Measurements from ENCODE around the gene PITPNM2.
A peak's percentile ranks its signal among the peaks of the same experiment; 100 is the strongest.

PITPNM2 gene

DNA sequence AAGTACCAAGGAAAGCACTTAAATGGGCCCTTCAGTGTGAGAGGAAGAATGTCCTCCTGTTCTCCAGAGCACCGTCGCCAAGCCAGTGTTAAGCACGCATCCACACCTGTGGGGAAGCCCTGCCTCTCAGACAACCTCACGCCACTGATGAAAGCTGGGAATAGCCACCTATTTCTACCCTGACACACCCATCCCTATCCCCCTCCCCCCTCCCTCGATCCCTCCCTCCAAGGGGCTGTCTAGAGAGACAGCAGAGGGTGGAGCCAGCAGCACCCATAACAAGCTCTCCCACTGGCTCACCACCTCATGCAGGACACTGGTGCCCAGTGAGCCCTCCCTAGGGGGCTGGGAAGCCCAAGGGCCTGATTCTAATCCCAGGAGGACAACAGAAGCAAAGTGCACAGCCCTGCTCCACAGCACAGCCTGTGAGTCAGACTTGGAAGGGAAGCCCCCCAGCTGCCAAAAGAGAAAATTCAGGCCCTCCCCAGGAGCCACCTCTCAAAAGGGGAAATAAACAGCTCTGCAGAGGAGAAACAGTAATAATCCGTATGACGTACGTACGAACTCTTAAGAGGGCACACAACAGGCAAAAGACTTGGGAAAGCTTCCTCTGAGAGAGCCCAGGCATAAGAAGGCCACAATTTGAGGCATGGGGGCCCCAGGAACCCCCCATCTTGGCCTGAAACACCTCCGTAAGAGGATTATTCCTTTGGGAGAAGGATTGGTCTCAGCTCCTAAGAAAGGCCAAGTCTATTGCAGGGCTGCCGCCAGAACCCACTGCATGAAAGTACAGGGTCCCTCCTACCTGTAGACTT, 7.8 kb downstream of the PITPNM2 start:
- TF ChIP-seq, protein P1, sequence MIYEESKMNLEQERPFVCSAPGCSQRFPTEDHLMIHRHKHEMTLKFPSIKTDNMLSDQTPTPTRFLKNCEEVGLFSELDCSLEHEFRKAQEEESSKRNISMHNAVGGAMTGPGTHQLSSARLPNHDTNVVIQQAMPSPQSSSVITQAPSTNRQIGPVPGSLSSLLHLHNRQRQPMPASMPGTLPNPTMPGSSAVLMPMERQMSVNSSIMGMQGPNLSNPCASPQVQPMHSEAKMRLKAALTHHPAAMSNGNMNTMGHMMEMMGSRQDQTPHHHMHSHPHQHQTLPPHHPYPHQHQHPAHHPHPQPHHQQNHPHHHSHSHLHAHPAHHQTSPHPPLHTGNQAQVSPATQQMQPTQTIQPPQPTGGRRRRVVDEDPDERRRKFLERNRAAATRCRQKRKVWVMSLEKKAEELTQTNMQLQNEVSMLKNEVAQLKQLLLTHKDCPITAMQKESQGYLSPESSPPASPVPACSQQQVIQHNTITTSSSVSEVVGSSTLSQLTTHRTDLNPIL (CRISPR knock-in tag; IDR thresholded peaks at IDR 0.05; ENCODE audit: low read depth) = no peak
- TF ChIP-seq ESRRG (CRISPR knock-in tag; IDR thresholded peaks at IDR 0.05) (no peak), TOX (CRISPR knock-in tag; IDR thresholded peaks at IDR 0.05; ENCODE audit: borderline replicate concordance) (no peak)
- TF ChIP-seq, protein P2, sequence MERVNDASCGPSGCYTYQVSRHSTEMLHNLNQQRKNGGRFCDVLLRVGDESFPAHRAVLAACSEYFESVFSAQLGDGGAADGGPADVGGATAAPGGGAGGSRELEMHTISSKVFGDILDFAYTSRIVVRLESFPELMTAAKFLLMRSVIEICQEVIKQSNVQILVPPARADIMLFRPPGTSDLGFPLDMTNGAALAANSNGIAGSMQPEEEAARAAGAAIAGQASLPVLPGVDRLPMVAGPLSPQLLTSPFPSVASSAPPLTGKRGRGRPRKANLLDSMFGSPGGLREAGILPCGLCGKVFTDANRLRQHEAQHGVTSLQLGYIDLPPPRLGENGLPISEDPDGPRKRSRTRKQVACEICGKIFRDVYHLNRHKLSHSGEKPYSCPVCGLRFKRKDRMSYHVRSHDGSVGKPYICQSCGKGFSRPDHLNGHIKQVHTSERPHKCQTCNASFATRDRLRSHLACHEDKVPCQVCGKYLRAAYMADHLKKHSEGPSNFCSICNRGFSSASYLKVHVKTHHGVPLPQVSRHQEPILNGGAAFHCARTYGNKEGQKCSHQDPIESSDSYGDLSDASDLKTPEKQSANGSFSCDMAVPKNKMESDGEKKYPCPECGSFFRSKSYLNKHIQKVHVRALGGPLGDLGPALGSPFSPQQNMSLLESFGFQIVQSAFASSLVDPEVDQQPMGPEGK (CRISPR knock-in tag; IDR thresholded peaks at IDR 0.05; ENCODE audit: borderline replicate concordance) = peak; percentile 71; the same call in 1 of the 2 replicates
- no peak; the same call in 2 of the 3 replicates for ATAC-seq

DNA sequence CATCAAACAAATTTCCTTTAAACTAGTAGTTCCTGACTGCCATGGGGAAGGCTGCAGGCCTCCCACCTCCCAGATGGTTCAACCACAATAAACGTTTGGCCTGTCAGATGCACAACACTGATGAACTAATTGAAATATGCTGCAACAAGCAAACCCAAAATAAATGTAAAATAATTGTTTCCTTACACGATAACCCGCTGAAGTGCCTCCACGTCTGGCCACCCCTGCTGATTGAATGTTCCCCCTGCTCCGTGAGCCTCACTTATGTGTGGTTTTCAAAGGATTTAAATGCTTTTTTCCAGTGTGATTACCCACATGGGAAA, 8.4 kb downstream of the PITPNM2 start:
- TF ChIP-seq, protein P3, sequence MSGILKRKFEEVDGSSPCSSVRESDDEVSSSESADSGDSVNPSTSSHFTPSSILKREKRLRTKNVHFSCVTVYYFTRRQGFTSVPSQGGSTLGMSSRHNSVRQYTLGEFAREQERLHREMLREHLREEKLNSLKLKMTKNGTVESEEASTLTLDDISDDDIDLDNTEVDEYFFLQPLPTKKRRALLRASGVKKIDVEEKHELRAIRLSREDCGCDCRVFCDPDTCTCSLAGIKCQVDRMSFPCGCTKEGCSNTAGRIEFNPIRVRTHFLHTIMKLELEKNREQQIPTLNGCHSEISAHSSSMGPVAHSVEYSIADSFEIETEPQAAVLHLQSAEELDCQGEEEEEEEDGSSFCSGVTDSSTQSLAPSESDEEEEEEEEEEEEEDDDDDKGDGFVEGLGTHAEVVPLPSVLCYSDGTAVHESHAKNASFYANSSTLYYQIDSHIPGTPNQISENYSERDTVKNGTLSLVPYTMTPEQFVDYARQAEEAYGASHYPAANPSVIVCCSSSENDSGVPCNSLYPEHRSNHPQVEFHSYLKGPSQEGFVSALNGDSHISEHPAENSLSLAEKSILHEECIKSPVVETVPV (CRISPR knock-in tag; IDR thresholded peaks at IDR 0.05) = no peak
- TF ChIP-seq CSDC2 (CRISPR knock-in tag; IDR thresholded peaks at IDR 0.05) (no peak), OSR1 (CRISPR knock-in tag; IDR thresholded peaks at IDR 0.05) (no peak), TOX (CRISPR knock-in tag; IDR thresholded peaks at IDR 0.05; ENCODE audit: borderline replicate concordance) (no peak), RARB (CRISPR knock-in tag; IDR thresholded peaks at IDR 0.05) (no peak)
- TF ChIP-seq, protein P2 (CRISPR knock-in tag; IDR thresholded peaks at IDR 0.05; ENCODE audit: borderline replicate concordance) = no peak
- no peak for ATAC-seq

DNA sequence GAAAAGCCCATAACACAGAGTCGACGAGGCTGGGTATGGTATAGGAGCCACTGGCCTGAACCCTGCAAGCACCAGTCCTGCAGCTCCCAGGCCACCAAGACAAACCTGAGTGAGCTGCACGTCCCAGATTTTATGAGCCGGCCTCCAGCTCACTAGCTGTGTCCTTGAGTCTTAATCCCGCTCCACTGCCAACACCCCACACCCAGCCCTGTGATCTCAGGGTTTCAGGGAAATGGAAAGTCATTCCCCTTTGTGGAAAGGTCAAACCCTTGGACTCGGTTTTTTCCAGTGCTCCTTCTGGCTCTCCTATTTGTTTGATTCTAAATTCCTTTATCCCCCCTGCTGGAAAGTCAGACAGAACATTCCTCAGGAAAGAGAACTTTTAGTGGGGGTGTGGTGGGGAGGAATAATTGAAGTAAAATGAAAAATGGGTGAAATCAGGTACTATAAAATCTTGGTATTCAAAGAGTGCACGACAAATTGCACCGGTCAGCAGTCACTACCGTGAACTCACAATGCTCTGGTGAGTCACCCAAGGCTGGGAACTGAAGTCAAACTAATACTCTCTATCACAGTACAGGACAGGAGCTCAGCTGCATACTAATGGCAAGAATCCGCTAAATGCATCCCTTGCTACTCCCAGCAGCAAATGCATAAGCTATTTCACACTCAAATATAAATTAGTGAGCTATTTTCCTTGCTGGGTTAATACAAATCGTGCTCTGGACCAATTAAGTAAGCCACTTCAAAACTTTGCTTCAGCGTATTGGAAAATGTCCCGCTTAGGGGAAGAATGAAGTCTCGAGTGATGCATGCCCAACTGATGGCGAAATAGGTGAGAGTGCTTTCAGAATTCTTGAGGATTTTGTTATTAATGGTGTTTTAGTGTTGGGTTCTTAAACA, 9.0 kb downstream of the PITPNM2 start:
- peak; percentile 92 for ATAC-seq
- 0 out of 2 replicates have a peak, but pooled peaks have one; percentile 23 for TF ChIP-seq ZFP3 (CRISPR knock-in tag; IDR thresholded peaks at IDR 0.05)
- TF ChIP-seq, protein P1 (CRISPR knock-in tag; IDR thresholded peaks at IDR 0.05; ENCODE audit: low read depth) = no peak
- no peak for TF ChIP-seq ZNF8 (CRISPR knock-in tag; IDR thresholded peaks at IDR 0.05)

DNA sequence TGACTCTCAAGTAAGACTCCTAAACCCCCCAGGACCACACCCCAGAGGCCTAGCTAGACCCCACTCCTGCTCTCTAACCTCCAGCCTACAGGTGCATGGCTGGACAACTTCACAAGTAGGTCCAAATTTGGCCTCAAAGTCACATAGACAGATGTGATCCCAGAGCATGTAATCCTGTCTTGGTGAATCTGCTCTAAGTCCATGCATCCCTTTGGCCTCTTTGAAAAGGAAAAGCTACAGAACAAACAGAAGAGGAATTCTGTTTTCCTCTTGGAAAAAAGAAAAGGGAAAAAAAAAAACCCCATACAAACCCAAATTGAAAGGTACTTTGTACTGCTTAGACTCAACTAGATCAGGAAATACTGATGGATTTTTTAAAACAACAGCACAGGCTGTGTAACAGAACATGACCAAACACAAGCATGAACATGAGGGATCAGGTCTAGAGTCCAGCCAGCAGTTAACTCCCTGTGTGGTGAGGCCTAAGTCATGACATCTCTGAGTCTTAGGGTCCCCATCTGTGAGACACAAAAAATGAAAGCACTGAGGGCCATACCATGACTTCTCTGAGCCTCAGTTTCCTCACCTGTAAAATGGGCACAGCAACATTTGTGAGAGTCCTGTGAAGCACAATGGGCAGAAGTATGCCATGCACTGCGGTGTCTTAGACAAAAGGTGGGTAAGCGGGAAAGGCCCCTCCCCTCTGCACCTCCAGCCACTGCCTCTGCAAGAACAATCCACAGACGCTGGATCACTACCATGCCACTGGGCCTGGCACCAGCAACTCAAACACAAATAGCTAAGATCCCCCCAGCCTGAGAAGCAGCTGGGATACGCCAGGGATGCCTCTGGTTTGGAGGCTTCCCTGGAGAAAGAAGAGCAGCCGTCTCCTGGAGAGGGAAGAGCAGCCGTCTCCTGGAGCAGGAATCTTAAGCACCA, 9.9 kb downstream of the PITPNM2 start:
- ATAC-seq = no peak
- TF ChIP-seq, protein P2 (CRISPR knock-in tag; IDR thresholded peaks at IDR 0.05; ENCODE audit: borderline replicate concordance) = no peak
- TF ChIP-seq, protein P4, sequence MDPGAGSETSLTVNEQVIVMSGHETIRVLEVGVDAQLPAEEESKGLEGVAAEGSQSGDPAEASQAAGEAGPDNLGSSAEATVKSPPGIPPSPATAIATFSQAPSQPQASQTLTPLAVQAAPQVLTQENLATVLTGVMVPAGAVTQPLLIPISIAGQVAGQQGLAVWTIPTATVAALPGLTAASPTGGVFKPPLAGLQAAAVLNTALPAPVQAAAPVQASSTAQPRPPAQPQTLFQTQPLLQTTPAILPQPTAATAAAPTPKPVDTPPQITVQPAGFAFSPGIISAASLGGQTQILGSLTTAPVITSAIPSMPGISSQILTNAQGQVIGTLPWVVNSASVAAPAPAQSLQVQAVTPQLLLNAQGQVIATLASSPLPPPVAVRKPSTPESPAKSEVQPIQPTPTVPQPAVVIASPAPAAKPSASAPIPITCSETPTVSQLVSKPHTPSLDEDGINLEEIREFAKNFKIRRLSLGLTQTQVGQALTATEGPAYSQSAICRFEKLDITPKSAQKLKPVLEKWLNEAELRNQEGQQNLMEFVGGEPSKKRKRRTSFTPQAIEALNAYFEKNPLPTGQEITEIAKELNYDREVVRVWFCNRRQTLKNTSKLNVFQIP (CRISPR knock-in tag; IDR thresholded peaks at IDR 0.05; ENCODE audit: borderline replicate concordance, low read depth) = no peak
- TF ChIP-seq ZNF565 (CRISPR knock-in tag; conservative IDR thresholded peaks at IDR 0.05; ENCODE audit: low read depth) (no peak), CSDC2 (CRISPR knock-in tag; IDR thresholded peaks at IDR 0.05) (no peak), TOX (CRISPR knock-in tag; IDR thresholded peaks at IDR 0.05; ENCODE audit: borderline replicate concordance) (no peak)
- TF ChIP-seq, protein P1 (CRISPR knock-in tag; IDR thresholded peaks at IDR 0.05; ENCODE audit: low read depth) = no peak
